NT2/D1 (cell line): ENCODE data around the gene ZNF500.

ENCODE experiments used
- SUZ12 ChIP-seq: IDR thresholded peaks from 2 replicates; pipeline ENCODE4 v1.6.1; 2011; ENCODE audit not compliant: insufficient read length, insufficient read depth; ENCODE audit errors: extremely low read depth
- YY1 ChIP-seq: IDR thresholded peaks from 2 replicates; pipeline ENCODE4 v1.6.1; 2011; ENCODE audit not compliant: insufficient read length, insufficient read depth
- ZNF274 ChIP-seq: IDR thresholded peaks from 2 replicates; pipeline ENCODE4 v1.6.1; 2011; ENCODE audit warnings: mild to moderate bottlenecking, low read depth, low read length

DNA sequence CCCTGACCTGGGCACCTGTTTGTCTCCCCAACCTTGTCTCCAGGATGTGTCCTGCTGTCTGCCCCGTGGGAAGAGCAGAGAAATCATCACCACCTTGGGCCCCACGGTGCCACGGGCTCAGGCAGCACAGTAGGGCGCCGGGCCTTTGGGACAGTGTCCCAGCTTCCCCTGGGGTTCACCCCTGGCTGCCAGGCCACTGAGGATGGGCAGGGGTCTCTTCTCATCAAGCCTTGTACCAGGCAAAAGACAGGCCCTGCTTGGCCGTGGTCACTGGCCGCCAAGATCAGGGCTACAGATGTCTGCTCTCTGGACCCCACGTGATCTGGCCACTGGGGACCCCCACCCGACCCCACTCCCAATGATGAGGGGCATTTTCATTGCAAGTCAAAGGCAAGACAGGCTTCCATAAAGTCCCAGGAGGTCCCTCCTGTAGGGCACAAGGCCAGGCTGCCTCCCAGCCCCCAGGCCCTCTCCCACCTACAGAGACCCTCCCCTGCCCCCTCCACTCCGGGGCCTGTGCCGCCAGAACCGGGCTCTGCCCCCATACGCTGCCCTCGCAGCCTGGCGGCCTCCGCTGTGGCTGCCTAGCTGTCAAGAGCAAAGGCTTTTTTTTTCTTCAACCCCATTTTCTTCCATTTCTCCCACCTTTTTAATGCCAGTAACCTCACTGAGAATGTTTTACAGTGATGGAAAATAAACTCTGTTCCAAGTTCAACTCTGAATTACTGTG is 18.1 kb downstream of the ZNF500 start:
- TF ChIP-seq YY1 (no peak), ZNF274 (no peak), SUZ12 (no peak)
